ENCODE results near the gene MN1.

The MN1 gene

DNA sequence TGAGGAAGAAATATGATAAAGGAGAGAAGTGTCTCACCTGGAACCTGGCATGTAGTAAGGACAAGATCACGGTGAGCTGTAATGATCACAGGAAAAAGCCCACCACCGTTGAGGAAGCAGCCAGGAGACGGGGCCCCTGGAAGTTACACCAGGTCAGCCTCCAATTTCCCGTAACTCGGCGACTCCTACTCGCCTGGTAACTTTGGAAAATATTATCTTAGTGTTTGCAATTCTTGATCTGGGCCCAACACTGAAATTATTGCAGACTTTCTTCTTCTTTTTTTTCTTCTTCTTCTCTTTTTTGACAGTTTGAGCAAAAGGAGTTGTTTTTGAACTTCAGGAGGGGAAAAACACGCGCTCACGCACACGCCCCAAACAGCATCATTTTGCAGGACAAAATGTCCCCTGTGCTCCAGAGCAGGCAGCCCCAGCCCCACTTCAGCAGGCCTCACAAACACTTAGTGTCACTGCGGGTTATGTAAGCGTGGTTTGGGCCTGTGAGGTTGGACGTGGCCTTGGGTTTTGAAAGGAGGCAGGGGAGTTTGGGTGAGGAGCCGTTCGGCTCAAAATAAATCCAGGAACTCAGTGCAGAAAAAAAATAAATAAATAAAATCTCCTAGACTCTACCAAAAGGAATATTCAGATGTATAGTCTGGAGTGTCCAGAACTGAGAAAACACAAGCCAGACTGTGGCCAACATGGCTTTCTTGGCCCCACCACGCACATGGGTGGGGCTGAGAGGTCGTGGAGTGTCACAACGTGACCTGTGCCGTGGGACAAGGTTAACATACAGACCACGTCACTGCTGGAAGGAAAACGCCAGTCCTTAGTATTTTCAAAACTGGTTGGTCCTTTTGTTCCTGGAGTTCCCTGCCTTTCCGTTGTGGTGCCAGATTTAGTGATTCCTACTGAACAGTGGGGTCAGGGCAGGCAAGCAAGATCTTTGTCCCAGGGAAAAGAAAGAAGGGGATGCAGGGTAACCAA lies 26.3 kb upstream of the MN1 start:
- DNase-seq (ENCODE audit: low spot score) = no peak

DNA sequence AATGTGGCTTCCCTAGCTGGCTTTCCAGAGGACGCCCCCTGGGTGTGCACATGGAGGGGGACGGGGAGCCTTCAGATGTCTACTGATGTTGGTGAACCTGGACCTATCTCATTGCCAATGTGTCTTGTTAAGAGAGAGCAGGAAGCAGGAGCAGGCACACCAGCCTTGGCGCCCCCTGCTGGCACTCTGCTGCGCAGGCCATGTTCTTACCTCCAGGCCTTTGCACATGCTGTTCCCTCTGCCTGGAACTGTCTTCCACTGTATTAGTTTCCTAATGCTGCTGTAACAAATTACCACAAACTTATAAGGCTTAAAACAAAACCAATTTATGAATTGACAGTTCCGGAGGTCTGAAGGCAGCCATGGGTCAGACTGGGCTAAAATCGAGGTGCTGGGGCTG lies 23.6 kb upstream of the MN1 start:
- DNase-seq (ENCODE audit: low spot score) = no peak

- no peak for DNase-seq (ENCODE audit: low spot score)
Observed at GRCh38 chr22:27823221-27823620, 21.7 kb upstream of the MN1 start.

- DNase-seq (ENCODE audit: low spot score) = no peak
Observed at GRCh38 chr22:27820896-27821866, 19.6 kb upstream of the MN1 start.

- DNase-seq (ENCODE audit: low spot score) = no peak
Observed at GRCh38 chr22:27816552-27816951, 15.0 kb upstream of the MN1 start.

- DNase-seq (ENCODE audit: low spot score) = no peak
Observed at GRCh38 chr22:27815826-27816530, 14.4 kb upstream of the MN1 start.

- no peak for DNase-seq (ENCODE audit: low spot score)
Observed at GRCh38 chr22:27814993-27815392, 13.4 kb upstream of the MN1 start.

DNA sequence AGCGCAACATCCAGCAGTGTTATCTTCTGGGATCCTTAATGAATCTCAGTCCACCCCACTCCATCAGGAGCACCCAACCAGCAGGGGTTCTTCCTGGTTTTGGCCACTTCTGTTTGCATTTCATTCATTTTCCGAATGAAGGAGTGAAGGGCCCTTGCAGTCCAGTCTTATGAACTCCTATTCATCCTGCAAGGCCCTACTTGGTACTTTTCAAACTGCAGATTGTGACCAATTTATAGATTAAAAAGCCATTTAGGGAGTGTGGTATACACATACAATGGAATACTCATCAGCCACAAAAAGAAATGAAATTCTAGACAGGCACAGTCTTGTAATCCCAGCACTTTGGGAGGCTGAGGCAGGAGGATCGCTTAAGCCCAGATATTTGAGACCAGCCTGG lies 10.2 kb upstream of the MN1 start:
- no peak for DNase-seq (ENCODE audit: low spot score)

DNA sequence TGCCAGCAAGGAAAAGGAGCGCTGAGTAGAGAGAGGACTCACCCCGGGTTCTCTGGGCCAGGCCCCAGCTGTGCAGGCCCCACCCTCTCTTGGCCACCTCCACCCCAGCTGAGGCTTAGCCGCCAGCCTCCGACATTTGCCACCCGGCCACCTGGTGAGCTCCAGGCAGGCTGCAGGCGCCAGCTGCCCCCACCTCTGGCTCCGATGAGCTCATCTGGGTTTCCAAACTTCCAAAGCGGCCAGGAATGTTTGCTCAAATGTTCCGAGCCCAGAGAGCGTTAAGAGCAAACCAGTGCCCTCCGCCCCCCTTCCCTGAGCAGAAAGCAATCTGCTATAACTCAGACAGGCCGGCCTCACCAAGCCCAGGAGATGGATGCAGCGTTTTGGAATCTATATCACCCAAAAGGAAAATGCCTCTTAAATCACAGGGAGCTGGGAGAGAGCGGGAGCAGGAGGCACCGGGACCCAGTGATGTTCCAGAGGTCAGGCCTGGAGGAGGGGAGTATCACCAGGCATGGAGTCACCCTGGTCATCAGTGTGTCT lies 9.1 kb upstream of the MN1 start:
- DNase-seq (ENCODE audit: low spot score) = no peak

GRCh38 chr22:27809700-27810608 lies 8.4 kb upstream of the MN1 start:
- DNase-seq (ENCODE audit: low spot score) = no peak

- peak; percentile 66 for DNase-seq (ENCODE audit: low spot score)
Observed at GRCh38 chr22:27809226-27809603, 7.7 kb upstream of the MN1 start.

- DNase-seq (ENCODE audit: low spot score) = no peak
Observed at GRCh38 chr22:27808451-27809225, 7.1 kb upstream of the MN1 start.

DNA sequence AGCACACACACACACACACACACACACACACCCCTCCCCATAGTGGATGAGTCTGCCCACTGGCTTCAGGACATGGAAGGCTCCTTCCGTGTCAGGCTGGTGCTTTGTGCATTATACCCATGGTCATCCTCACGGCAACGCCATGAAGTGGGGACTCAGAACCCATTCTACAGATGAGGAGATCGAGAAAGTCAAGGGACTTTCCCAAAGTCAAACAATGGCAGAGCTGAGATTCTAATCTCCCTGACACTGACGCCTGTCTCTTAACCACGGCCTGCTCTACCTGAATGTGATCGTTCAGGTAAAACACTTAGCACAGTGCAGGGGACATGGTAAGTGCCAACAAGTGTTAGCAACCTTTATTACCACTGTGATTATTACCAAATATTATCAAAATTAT lies 4.3 kb upstream of the MN1 start:
- DNase-seq (ENCODE audit: low spot score) = no peak

- peak; percentile 58 for DNase-seq (ENCODE audit: low spot score)
Observed at GRCh38 chr22:27804470-27805297, 3.1 kb upstream of the MN1 start.

- no peak for DNase-seq (ENCODE audit: low spot score)
Observed at GRCh38 chr22:27803841-27804415, 2.4 kb upstream of the MN1 start.

- DNase-seq (ENCODE audit: low spot score) = no peak
Observed at GRCh38 chr22:27802346-27803073, 954 bp upstream of the MN1 start.

DNA sequence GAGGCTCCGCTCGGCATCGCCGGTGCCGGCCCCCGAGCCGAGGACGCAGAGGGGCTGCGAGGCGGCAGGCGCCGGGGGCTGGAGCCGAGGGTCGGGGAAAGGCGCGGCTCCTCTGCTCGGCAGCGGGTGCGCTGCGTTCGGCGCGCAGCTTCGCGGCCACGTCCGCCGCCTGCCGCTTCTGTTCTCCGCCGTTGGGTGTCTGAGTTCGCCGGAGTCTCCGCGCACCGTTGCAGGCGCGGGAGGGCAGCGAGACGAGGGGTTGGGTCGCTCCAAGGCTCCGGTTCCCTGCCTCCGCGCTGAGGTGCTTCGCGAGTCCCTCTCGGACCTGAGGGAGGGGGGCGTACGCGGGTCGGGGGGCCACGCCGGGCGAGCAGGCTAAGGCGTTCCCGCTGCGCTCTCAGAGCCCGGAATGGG lies 347 bp downstream of the MN1 start:
- DNase-seq (ENCODE audit: low spot score) = no peak

Measured in SK-N-DZ (cell line).